ENCODE data around the gene H1-8.

H1-8 gene

GRCh38 chr3:129574206-129574605 is 31.2 kb downstream of the H1-8 start:
- Histone ChIP-seq H3K79me2 (no peaks in the 10 kb centered on the region), H3K36me3 (ENCODE audit: control insufficient read depth, insufficient read depth, low read length) (no peaks in the 10 kb centered on the region), H3K4me2 (ENCODE audit: low read length) (no peak overlapping the region), H3K4me3 (ENCODE audit: low read depth, low read length) (no peak overlapping the region), H3K27me3 (ENCODE audit: control insufficient read depth, insufficient read depth, low read length) (no peaks in the 10 kb centered on the region), H3K4me1 (no peaks in the 10 kb centered on the region), H3K9ac (no peak overlapping the region), H3K27ac (no peak overlapping the region), H2AFZ (no peak overlapping the region), H3K9me3 (ENCODE audit: control insufficient read depth, low read length) (no peaks in the 10 kb centered on the region)
- TF ChIP-seq CTCF (IDR thresholded peaks at IDR 0.05): no peak

GRCh38 chr3:129575233-129575996 is 32.4 kb downstream of the H1-8 start:
- H3K27me3 ChIP-seq (ENCODE audit: control insufficient read depth, insufficient read depth, low read length): no peaks in the 10 kb centered on the region
- H3K9ac ChIP-seq: no peak overlapping the region
- H3K9me3 ChIP-seq (ENCODE audit: control insufficient read depth, low read length): no peaks in the 10 kb centered on the region
- no peaks in the 10 kb centered on the region for H3K4me1 ChIP-seq
- H3K27ac ChIP-seq: no peak overlapping the region
- H3K36me3 ChIP-seq (ENCODE audit: control insufficient read depth, insufficient read depth, low read length): no peaks in the 10 kb centered on the region
- H3K4me3 ChIP-seq (ENCODE audit: low read depth, low read length): no peak overlapping the region
- TF ChIP-seq CTCF (IDR thresholded peaks at IDR 0.05): no peak
- H3K4me2 ChIP-seq (ENCODE audit: low read length): no peak overlapping the region
- no peaks in the 10 kb centered on the region for H3K79me2 ChIP-seq
- H2AFZ ChIP-seq: no peak overlapping the region

- no peaks in the 10 kb centered on the region for H3K36me3 ChIP-seq (ENCODE audit: control insufficient read depth, insufficient read depth, low read length)
- H3K9ac ChIP-seq: no peak overlapping the region
Measured at GRCh38 chr3:129575997-129576384, 33.0 kb downstream of the H1-8 start.

GRCh38 chr3:129576514-129577352 is 33.8 kb downstream of the H1-8 start:
- Histone ChIP-seq H3K36me3 (ENCODE audit: control insufficient read depth, insufficient read depth, low read length) (no peaks in the 10 kb centered on the region), H3K4me2 (ENCODE audit: low read length) (no peak overlapping the region), H3K4me3 (ENCODE audit: low read depth, low read length) (no peak overlapping the region), H3K4me1 (no peaks in the 10 kb centered on the region), H3K27ac (no peak overlapping the region), H3K9ac (no peak overlapping the region), H2AFZ (no peak overlapping the region), H3K27me3 (ENCODE audit: control insufficient read depth, insufficient read depth, low read length) (no peaks in the 10 kb centered on the region), H3K79me2 (no peaks in the 10 kb centered on the region), H3K9me3 (ENCODE audit: control insufficient read depth, low read length) (no peaks in the 10 kb centered on the region)
- no peak for TF ChIP-seq CTCF (IDR thresholded peaks at IDR 0.05)

More at GRCh38 chr3:129575997-129576384, 33.0 kb downstream of the H1-8 start:
- Histone ChIP-seq H3K4me1 (no peaks in the 10 kb centered on the region), H3K27ac (no peak overlapping the region), H3K79me2 (no peaks in the 10 kb centered on the region), H3K9me3 (ENCODE audit: control insufficient read depth, low read length) (no peaks in the 10 kb centered on the region), H3K4me2 (ENCODE audit: low read length) (no peak overlapping the region), H3K27me3 (ENCODE audit: control insufficient read depth, insufficient read depth, low read length) (no peaks in the 10 kb centered on the region), H2AFZ (no peak overlapping the region), H3K4me3 (ENCODE audit: low read depth, low read length) (no peak overlapping the region)
- TF ChIP-seq CTCF (IDR thresholded peaks at IDR 0.05): no peak
